Transverse colon (tissue), 3 donors: Measurements from ENCODE around the gene PDZD2.

Experiments
- EP300 ChIP-seq: sonication (generic); formaldehyde crosslinking; IDR thresholded peaks from one replicate; pipeline ENCODE4 v1.6.1; 2017; ENCODE audit warnings: antibody characterized with exemption, low read depth
- TF ChIP-seq, protein P1 (sequence below), 5 experiments: fragments of 200-600 bp in 3 of 5; fragments of 450-650 bp in 2 of 5; sonication (generic) in 3 of 5; IDR thresholded peaks; 1 replicate in 2 of 5; 2 replicates in 3 of 5; pipeline ENCODE4 v1.5.1; 2016 to 2017; ENCODE audit warnings: antibody characterized with exemption in 5 of 5, inconsistent platforms in 3 of 5, mild to moderate bottlenecking in 2 of 5, moderate library complexity in 1 of 5

DNA sequence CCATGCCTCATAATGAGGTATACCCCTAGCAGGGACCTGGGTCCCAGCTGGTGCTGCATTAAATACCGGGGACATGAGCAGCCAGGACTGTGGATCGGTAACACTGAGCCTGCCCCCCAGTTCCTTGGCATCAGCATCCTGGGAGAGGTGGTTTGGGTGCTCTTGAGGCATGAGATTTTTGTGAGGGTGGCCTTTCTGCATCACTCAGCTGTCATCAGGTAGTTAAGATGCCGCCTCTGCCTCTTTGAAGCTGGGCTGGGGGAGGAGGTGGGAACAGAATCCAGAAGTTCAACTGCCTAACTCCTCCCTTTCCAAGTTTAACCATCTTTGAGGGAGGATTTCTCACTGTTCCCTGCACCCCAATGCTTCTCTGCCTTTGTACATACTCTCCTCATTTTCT lies 112.7 kb downstream of the PDZD2 start:
- TF ChIP-seq, protein P1, sequence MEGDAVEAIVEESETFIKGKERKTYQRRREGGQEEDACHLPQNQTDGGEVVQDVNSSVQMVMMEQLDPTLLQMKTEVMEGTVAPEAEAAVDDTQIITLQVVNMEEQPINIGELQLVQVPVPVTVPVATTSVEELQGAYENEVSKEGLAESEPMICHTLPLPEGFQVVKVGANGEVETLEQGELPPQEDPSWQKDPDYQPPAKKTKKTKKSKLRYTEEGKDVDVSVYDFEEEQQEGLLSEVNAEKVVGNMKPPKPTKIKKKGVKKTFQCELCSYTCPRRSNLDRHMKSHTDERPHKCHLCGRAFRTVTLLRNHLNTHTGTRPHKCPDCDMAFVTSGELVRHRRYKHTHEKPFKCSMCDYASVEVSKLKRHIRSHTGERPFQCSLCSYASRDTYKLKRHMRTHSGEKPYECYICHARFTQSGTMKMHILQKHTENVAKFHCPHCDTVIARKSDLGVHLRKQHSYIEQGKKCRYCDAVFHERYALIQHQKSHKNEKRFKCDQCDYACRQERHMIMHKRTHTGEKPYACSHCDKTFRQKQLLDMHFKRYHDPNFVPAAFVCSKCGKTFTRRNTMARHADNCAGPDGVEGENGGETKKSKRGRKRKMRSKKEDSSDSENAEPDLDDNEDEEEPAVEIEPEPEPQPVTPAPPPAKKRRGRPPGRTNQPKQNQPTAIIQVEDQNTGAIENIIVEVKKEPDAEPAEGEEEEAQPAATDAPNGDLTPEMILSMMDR (IDR thresholded peaks at IDR 0.05): no peak
- no peak for TF ChIP-seq EP300
